Measurements from ENCODE around the gene CAMK2G. TPM values are rescaled to one million over a fixed set of nuclear protein-coding genes. Genes with fewer than 3 reads are reported as not detected.

Gene CAMK2G
- total RNA-seq, 2 experiments from 2014 or later = 34.4 to 38.4 TPM

DNA sequence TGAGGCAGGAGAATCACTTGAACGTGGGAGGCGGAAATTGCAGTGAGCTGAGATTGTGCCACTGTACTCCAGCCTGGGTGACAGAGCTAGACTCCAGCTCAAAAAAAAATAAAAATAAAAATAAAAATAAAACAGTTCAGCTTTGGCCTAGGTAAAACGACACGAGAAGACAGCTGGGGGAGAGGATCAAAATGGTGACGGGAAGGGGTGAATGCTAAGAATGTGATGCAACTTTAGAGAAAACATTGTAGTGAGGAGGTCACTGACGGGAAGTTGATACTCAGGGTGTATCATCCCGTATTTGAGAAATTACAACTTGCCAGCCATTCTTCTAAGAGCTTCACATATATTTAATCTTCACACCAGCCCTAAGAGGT lies 64.0 kb downstream of the CAMK2G start:
- Mint-ChIP-seq H3K27ac (peak overlapping the region; percentile 99), H3K4me1 (ENCODE audit: low read depth) (peaks cover 57% of the 10 kb centered on the region), H3K27me3 (no peaks in the 10 kb centered on the region), H3K4me3 (peak overlapping the region; percentile 97), H3K36me3 (ENCODE audit: low read depth) (peaks cover 81% of the 10 kb centered on the region), H3K9me3 (no peaks in the 10 kb centered on the region)
- TF ChIP-seq CTCF (IDR thresholded peaks at IDR 0.05) = no peak
- CTCF ChIA-PET = interaction anchor here (1.0 to 2.2 kb wide), 4 partner anchors 24 to 69 kb away, joined by 3 to 11 read pairs (median 6); partner anchors contain the start of genes SEC24C and ZSWIM8
- ATAC-seq (ENCODE audit: poor library complexity) (no peak), DNase-seq (peak in 3 of 14 experiments; percentile 32 to 42 (median 38))
- H3K27ac ChIP-seq (ENCODE audit: low read depth in 1 of 2, low read length in 2 of 2) = peak overlapping the region; percentile 55 to 91
- peaks cover 57% of the 10 kb centered on the region for H3K4me1 ChIP-seq (ENCODE audit: insufficient read depth, low read length)
- peaks cover 72% of the 10 kb centered on the region for H3K36me3 ChIP-seq (ENCODE audit: insufficient read depth, low read length)
- H3K4me3 ChIP-seq (ENCODE audit: low read length) = peak overlapping the region; percentile 70
- H3K9me3 ChIP-seq (ENCODE audit: control insufficient read depth in 1 of 2, insufficient read depth in 1 of 2, low read length in 2 of 2) = peaks cover 0 to 7% of the 10 kb centered on the region in 2 experiments
- intact Hi-C loops (cut with DNase I, micrococcal nuclease) = loop anchor here (1.0 to 10.0 kb wide), 6 partner anchors 27 to 1017 kb away; partner anchors contain the start of genes SEC24C (in 2 of the 2), KAT6B (in 1 of the 2) and PPP3CB (in 1 of the 2)
- H3K27me3 ChIP-seq (ENCODE audit: control insufficient read depth in 1 of 2, insufficient read depth in 2 of 2, low read length in 2 of 2) = no peaks in the 10 kb centered on the region
- POLR2A ChIA-PET = interaction anchor here (1.0 to 8.2 kb wide), 9 partner anchors 11 to 186 kb away, joined by 3 to 88 read pairs (median 6); partner anchors contain the start of genes CAMK2G, CHCHD1, SEC24C and ZSWIM8

DNA sequence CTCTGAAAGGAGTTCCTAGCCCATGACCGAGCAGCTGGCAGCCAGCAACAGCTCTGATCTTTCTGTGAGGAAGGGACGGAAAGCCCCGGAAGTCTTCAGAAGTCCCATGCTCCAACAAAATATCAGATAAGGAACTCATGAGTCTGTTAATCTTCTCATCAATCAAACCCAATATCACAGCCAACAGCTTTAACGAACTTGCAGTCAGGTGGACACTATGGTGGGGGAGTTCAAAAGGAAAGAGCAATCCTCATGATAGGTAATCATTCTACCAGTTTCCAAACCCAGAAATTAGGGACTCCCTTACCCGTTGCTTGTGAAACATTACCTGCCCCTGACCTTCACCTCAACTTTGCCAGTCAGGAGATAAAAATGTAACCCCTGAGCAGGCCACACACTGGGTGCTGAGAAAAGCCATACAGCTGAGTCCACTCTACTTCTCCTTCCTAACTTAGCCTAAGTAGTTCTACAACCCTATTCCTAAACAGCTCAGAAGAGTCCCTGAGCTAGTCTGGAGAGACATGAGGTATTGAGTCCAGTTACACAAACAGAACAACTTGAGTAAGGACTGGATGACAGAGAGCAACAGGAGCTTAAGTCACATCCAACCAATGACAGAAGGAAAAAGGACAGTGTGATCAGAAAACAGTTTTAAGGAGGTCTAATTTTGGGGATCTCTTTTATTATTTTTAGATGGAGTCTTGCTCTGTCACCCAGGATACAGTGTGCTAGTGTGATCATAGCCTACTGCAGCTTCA lies 65.1 kb downstream of the CAMK2G start:
- Histone ChIP-seq H3K9me3 (ENCODE audit: control insufficient read depth in 1 of 2, insufficient read depth in 1 of 2, low read length in 2 of 2) (peaks cover 0 to 7% of the 10 kb centered on the region in 2 experiments), H3K27me3 (ENCODE audit: control insufficient read depth in 1 of 2, insufficient read depth in 2 of 2, low read length in 2 of 2) (no peaks in the 10 kb centered on the region), H3K36me3 (ENCODE audit: insufficient read depth, low read length) (peaks cover 74% of the 10 kb centered on the region), H3K4me1 (ENCODE audit: insufficient read depth, low read length) (peaks cover 57% of the 10 kb centered on the region), H3K4me3 (ENCODE audit: low read length) (no peak overlapping the region), H3K27ac (ENCODE audit: low read depth in 1 of 2, low read length in 2 of 2) (no peak overlapping the region)
- ATAC-seq (ENCODE audit: poor library complexity) = no peak
- Mint-ChIP-seq H3K4me1 (ENCODE audit: low read depth) (peaks cover 57% of the 10 kb centered on the region), H3K9me3 (no peaks in the 10 kb centered on the region), H3K27ac (peak overlapping the region; percentile 99), H3K36me3 (ENCODE audit: low read depth) (peaks cover 75% of the 10 kb centered on the region), H3K27me3 (no peaks in the 10 kb centered on the region), H3K4me3 (peak overlapping the region; percentile 97)
- TF ChIP-seq CTCF (IDR thresholded peaks at IDR 0.05) = no peak
- no peak for DNase-seq
- intact Hi-C loops (cut with DNase I, micrococcal nuclease) = loop anchor here in 1 of 2 experiments (1.0 kb wide), 1 partner anchor 22 kb away; no protein-coding TSS in a partner anchor
- ChIA-PET POLR2A (interaction anchor here (1.4 to 8.2 kb wide), 5 partner anchors 10 to 65 kb away, joined by 4 to 88 read pairs (median 20); partner anchors contain the start of genes CHCHD1, SEC24C and ZSWIM8), CTCF (interaction anchor here (1.5 to 2.2 kb wide), 3 partner anchors 23 to 70 kb away, joined by 6 to 11 read pairs (median 6); partner anchors contain the start of gene ZSWIM8)

- peak overlapping the region; percentile 97 for H3K4me3 Mint-ChIP-seq
- peaks cover 76% of the 10 kb centered on the region for H3K36me3 ChIP-seq (ENCODE audit: insufficient read depth, low read length)
- no peak for ATAC-seq (ENCODE audit: poor library complexity)
- peaks cover 0 to 7% of the 10 kb centered on the region in 2 experiments for H3K9me3 ChIP-seq (ENCODE audit: control insufficient read depth in 1 of 2, insufficient read depth in 1 of 2, low read length in 2 of 2)
- intact Hi-C loops (cut with DNase I, micrococcal nuclease) = no loop called here
- no peak overlapping the region for H3K4me3 ChIP-seq (ENCODE audit: low read length)
- no peak overlapping the region for H3K27ac ChIP-seq (ENCODE audit: low read depth in 1 of 2, low read length in 2 of 2)
- TF ChIP-seq CTCF (IDR thresholded peaks at IDR 0.05) = no peak
- H3K4me1 ChIP-seq (ENCODE audit: insufficient read depth, low read length) = peaks cover 57% of the 10 kb centered on the region
- H3K36me3 Mint-ChIP-seq (ENCODE audit: low read depth) = peaks cover 77% of the 10 kb centered on the region
- no peak for DNase-seq
- no peaks in the 10 kb centered on the region for H3K27me3 ChIP-seq (ENCODE audit: control insufficient read depth in 1 of 2, insufficient read depth in 2 of 2, low read length in 2 of 2)
- no peaks in the 10 kb centered on the region for H3K27me3 Mint-ChIP-seq
- peak overlapping the region; percentile 99 for H3K27ac Mint-ChIP-seq
- ChIA-PET POLR2A (interaction anchor here (1.4 to 8.2 kb wide), 5 partner anchors 9 to 64 kb away, joined by 4 to 88 read pairs (median 20); partner anchors contain the start of genes CHCHD1, SEC24C and ZSWIM8), CTCF (interaction anchor here (1.0 kb wide), 1 partner anchor 39 kb away, joined by 3 read pairs; no protein-coding TSS in a partner anchor)
- peaks cover 53% of the 10 kb centered on the region for H3K4me1 Mint-ChIP-seq (ENCODE audit: low read depth)
- H3K9me3 Mint-ChIP-seq = no peaks in the 10 kb centered on the region
Measured at GRCh38 chr10:73808021-73808815, 66.1 kb downstream of the CAMK2G start.

Measured in CD4-positive, alpha-beta T cell (primary cell).